ENCODE data around the gene NRG2. TPM values are rescaled to one million over a fixed set of nuclear protein-coding genes. Genes with fewer than 3 reads are reported as not detected.

Gene NRG2
- total RNA-seq, 1 donor: under 0.01 TPM

DNA sequence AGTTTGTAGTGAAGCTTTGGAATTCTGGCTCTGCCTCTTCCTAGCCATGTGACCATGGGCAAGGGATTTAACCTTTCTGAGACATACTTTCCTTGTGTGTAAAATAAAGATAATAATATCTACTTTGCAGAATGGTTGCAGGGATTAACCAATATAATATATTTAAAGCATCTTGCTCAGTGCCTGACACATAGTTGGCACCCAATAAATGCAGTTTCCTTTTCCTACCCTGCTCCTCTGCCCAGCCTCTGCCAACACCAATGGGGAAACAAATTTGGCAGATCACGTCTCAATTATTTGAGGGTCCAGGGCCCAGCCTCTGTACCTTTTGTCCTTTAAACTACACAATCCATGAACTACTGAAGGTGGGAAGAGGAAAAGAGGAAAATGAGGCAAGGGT lies 91.1 kb downstream of the NRG2 start:
- no peak for DNase-seq (ENCODE audit: low read depth in 2 of 3, low spot score in 2 of 3)

DNA sequence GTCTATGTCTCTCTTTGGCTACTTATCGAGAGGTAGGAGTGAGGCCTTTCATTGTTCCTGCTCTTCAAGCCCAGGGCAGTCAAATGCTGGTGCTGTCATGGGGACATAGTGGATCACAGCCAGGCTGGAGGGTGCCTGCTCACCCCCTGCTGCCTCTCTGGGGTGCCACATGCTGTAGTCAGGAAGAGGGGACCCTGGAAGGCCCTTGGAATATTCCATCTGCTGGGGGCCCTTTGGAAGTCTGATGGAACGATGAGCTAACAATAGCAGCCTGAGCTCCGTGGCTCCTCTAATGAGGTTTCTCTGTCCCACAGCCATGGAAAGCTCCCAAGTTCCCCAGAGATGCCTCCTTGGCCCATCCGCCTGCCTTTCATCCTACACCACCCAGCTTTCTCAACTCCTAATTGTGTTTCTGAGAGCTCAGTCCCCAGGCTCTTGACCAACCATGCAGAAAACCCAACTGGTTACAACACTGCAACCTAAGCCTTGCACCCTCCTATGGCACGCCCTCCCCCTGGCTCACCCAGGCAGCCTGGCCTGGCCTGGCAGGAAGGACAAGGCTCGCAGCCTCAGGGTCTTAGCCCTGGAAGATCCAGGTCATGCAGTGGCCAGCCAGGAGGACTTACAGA lies 91.7 kb downstream of the NRG2 start:
- DNase-seq (ENCODE audit: low read depth in 2 of 3, low spot score in 2 of 3): no peak

DNA sequence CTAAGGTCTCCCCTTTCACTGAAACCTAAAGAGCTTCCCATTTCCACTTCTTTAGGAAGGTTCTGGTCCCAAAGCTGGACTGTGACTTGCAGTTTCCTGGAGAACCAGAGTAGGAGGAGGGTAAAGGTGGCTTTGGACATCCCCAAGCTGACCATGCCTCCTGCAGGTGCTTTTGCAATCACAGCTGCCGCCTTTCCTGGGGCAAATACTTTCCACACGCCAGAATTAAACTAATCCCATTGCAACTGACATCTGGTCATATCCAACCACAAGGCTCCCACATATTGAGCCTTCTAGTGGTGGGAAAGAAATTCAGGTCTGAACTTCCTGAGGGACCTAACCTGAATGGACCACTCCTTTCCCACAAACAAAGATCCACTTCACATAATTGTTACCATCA lies 92.7 kb downstream of the NRG2 start:
- DNase-seq (ENCODE audit: low read depth in 2 of 3, low spot score in 2 of 3): no peak

DNA sequence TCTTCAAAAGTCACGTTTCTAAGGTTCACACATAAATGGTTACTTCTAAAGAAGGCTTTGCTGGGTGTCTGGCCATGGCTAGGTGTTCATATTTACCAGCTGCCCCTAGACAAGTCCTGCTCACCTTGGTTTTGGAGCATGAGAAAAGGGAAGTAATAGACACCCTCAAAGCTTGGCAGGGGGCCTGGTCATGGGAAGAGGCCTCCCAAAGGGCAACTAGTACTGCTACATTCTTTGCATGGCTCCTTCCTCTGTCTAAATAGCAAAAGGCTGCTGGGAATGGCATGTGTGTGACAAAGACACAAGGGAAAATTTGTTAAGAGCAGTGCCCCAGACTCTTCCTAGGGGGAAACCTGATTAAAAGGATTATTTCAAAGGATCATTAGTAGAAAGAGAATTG lies 93.4 kb downstream of the NRG2 start:
- peak in 1 of 3 donors; percentile 9 for DNase-seq (ENCODE audit: low read depth in 2 of 3, low spot score in 2 of 3)

DNA sequence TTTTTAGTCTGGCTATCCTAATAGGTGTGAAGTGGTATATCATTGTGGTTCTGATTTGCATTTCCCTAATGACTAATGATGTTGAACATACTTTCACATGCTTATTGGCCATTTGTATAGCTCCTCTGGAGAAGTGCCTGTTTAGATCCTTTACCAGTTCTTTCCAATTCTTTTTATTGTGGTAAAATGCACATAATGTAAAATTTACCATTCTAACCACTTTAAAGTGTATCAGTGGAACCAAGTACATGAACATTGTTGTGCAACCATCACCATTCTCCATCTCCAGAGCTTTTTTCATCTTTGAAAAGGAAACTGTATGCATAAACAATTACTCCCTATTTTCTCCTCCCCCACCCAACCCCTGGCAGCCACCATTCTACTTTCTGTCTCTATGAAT lies 95.4 kb downstream of the NRG2 start:
- DNase-seq (ENCODE audit: low read depth in 2 of 3, low spot score in 2 of 3): no peak

DNA sequence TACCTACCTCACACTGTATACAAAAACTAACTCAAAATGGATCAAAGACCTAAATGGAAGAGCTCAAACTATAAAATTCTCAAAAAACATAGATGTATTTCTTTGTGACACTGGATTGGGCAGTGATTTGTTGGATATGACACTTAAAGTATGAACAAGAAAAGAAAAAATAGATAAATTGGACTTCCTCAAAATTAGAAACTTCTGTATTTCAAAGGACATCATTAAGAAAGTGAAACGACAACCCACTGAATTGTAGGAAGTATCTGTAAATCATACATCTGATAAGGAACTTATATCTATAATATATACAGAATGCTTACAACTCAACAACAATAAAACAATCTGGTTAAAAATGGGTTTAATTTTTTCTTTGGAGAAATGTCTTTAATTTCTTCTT lies 96.7 kb downstream of the NRG2 start:
- peak in 1 of 3 donors; percentile 38 for DNase-seq (ENCODE audit: low read depth in 2 of 3, low spot score in 2 of 3)

DNA sequence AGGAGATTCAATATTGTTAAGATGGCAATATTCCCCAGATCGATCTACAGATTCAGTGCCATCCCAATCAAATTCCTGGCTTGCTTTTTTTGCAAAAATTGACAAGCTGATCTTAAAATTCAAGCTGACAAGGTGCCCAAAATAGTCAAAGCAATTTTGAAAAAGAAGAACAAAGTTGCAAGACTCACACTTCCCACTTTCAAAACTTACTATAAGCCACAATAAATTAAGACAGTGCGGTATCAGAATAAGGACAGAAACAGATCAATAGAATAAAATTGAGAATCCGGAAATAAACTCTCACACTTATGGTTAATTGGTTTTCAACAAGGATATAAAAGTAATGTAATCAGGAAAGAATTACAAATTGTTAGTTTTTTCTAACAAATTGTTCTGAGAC lies 97.1 kb downstream of the NRG2 start:
- no peak for DNase-seq (ENCODE audit: low read depth in 2 of 3, low spot score in 2 of 3)

DNA sequence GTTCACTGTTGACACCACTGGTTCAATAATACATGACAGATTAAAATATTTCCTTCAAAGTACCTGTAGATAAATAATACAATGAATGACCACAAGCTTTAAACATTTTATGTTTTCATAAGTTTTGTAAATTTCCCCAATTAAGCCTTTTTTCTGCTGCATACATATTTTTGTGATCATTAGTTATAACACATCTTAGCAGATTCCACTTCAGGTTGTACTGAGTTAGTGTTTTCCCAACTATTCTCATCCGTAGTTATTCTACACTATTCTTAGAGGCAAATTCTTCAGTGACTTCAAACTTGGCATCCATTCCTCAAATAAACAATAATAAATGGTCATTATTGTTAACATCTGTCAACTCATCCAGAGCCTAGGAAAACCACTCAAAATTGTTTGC lies 100.9 kb downstream of the NRG2 start:
- no peak for DNase-seq (ENCODE audit: low read depth in 2 of 3, low spot score in 2 of 3)

DNA sequence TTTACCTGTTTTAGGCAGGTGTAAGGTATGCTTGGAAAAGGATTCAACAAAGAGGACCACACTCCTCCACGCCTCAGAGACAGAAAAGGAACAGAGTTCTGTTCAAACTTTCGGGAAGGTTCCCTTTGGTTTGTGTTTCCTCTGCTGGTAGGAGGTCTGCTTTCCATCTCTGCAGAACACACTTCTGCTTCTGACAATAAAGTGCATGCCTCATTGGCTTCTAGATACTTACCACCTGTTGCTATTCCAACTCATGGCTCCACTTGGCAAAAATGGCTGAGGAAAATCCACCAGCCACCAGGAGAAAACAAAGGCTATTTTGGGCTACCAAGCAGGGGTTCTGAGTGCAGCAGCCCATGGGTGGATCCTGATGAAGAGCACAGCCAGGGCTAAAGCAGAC lies 112.7 kb downstream of the NRG2 start:
- no peak for DNase-seq (ENCODE audit: low read depth in 2 of 3, low spot score in 2 of 3)

DNA sequence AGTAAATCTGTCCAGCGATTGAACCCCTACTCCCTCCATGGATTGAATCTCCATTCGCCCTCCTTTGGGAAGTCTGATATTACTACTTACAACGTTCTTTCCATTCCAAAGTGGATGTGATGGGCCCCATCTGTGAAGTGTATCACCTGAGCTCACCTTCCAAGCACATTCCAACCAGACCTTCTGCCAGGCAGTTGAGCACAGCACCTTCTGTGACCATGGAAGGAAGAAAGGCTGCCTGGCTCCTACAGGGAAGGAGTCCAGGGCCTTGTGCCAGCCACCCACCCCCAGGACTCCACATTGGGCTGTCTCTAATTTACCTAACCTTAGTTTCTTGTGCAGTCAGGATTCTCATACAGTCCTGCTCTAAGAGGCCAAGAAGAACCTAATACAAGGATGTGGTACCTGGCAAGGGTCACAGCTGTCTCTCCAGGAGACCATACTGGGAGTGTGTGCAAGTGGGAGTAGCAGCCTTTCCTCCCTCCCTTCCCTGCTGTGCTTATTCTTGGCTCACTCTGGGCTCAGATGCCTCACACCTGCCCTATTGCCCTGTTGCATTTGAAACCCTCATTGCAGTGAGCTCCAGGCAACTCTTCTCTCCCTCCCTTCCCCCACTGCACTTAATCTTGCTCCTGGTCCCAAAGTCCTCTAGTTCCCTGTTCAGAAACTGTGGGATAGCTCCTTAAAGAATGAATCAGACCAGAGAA lies 116.1 kb downstream of the NRG2 start:
- DNase-seq (ENCODE audit: low read depth in 2 of 3, low spot score in 2 of 3): no peak

DNA sequence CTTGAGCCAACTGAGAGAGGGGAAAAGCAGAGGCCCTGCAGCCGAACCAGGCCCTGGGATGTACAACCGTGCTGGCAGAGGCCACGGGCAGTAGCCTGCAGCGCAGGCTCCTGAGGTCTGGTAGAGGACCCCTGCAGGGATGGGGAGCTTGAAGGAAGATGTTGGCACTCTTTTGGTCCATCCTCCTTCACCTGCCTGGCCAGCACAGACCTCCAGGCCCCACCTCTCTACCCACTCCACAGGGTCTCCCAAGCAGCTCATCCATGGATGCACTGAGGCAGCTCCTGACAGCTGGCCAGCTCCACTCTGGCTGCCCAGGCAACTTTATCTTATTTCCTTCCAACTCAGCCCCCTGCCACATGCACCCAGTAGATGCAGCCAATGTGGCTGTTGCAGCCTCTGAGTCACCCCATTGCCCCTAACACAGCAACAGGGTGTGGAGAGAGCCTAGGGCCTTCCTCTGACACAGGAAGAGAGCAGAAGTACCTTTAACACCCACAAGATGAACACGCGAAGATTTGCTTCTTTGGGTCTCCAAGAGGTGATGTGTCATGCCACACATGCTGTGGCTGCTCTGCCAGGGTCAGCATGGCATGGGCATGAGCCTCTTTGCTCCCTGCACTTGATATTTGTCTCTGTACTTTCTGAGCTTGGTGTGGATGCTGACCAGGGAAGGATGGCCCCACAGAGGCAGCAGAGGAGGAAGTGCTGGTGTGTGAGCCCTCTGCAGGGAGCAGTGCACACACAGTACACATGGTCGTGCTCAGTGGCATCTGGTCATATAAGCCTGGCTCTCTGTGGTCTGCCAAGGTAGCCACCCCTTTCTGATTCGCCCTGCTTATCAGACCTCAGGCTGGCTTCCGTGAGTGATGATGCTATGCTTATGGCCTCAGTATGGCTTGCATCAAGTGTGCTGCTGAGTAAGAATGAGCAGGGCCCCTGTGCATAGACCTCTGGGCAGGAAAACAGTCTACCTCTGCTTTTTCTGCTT lies 117.2 kb downstream of the NRG2 start:
- DNase-seq (ENCODE audit: low read depth in 2 of 3, low spot score in 2 of 3): no peak

DNA sequence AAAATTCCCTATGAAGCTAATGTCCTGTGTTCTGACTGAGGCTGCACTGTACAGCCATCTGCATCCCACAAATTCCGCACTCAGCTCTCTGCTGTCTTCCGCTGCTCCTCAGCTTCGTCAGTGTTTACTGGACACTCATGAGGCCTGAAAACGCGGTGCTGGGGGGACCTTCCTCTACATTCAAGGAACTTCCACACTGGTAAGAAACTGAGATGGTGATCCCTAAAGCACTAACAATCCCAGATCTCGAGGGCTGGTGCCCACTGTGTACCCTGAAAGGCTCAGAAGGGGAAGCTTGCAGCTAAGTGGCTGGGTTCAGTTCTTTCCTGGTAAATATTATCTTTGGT lies 117.9 kb downstream of the NRG2 start:
- DNase-seq (ENCODE audit: low read depth in 2 of 3, low spot score in 2 of 3): no peak

DNA sequence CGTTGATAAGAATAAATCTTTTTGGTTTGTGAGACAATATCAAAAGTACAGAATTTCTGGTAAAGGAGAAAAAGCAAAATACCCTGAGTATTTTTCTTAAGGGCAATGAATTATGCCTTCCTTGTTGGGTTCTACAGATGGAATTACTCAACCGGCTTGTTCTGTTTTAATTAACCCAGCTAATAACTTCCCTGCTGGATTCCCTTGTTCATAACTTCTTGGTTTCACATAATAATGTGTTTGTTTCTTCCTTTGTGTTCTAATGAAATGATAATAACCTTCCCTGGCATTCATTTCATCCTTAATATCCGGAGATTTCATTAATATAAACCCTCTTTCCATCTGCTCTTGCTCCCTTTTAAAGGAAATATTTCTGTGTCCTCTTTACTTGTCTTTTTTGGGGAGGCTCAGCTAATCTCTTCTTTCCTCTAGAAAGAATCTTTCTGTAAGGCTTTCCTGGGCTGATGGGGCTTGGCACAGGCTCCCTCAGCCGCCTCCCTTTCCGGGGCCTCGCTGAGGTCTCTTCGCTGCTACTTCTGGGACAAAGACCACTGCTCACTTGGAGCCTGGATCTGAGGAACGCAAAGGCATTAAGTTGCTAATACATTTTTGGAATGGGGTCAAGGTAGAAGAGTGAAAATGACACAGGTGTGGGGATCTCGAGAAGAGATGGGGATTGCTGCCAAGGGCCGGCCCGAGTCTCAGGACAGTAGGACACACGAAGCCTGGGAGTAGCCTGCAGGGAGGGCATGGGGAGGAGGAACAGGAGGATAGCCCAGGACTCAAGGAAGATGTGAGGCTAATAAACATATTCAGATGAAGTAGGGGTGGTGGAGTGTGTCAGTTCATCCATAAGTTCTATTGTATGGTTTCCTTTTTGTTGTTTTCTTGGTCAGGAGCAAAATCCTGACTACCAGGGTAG lies 118.5 kb downstream of the NRG2 start:
- no peak for DNase-seq (ENCODE audit: low read depth in 2 of 3, low spot score in 2 of 3)

DNA sequence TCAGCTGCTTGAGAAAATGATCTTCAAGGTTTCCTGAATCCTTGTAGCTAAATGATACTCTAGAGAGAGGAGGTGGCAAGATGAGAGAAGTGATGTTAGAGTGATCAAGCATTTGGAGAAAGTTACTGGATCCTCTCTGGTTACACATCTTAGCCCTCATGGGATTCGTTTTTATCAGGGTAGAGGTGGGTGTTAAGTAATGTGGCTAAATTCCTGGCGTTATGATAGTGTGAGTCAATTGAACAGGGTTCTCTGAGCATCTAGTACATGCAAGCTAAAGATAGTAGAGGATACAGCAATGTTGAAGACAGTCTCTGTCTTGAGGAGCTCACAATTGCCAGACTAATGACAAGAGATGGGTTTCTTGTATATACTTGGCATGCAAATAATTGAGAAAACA lies 123.8 kb downstream of the NRG2 start:
- no peak for DNase-seq (ENCODE audit: low read depth in 2 of 3, low spot score in 2 of 3)

DNA sequence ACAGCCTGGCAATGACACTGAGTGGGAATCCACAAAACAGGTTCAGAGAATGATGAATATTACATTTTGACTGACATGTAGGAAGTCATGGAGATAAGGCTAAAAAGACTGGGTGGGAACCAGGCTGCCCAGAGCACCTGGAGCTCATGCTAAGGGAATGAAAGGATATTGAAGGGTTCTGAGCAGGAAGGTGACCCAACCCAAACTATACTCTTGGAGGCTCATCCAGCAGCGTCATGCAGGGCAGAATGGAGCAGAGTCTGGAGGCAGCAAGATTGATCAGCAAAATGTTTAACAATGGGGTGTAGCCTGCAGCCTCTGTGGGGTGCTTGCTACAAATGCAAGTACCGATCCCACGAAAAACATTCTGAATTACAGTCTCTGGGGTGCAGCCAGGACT lies 127.3 kb downstream of the NRG2 start:
- no peak for DNase-seq (ENCODE audit: low read depth in 2 of 3, low spot score in 2 of 3)

DNA sequence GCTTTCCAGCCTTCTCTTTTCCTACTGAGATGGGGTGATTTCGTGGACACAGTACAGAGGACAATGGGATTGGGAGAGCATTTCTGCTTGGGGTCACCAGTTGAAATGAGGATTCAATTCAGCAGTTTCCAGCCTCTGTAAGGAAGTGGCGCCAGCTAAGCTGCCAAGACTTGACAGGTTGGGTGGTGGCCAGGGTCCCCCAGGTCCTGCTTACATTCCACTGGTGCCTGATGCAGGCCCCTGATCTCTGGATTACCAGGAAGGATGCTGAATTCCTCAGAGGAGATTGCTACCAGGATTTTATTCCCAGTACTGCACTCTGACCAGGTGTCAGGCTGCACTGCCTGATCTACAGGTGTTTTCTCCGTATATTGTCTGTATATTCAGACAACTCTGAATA lies 127.8 kb downstream of the NRG2 start:
- no peak for DNase-seq (ENCODE audit: low read depth in 2 of 3, low spot score in 2 of 3)

DNA sequence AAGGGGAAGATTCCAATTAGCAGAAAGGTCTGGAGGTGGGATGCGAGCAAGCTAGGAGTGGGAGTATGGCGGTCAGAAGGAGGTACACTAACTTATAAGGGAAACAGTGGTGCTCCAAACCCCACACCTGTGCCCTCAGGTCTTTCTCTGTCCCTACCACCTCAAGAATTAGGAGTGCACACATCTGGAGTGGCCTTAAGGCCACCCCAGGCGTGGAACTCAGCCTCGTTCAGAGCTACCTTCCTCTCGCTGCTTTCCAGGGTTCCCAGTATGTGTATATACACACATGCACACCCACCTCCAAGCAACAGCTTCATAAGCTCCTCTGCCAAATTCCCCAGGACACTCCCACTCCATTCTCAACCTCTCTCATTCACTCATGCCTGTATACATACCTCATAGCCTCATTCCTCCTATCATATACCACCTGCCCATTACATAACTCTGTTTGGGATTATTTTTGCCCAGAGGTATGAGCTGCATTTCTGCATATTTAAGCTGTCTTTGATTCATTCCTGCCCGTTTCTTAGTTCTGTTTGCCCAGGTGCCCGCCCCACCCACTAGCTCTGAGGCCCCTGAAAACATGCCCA lies 128.8 kb downstream of the NRG2 start:
- DNase-seq (ENCODE audit: low read depth in 2 of 3, low spot score in 2 of 3): no peak

DNA sequence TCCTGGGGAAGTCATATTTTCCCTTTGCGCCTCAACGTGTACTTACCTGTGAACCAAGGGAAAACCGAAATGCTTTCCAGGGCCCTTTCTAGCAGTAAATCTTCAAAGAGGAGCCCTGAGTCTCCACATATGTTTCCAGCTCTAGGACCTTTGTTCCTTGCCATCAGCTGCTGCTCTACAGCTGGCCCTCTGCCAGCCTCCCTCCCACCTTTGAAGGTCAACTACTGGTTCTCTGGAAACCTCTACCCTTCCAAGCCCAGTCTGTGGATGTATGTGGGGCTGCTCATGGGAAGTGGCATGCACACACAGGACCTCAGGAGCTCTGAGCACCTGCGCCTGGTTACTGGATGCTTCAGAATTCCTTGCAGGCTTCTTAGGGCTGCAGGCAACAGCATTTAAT lies 130.3 kb downstream of the NRG2 start:
- DNase-seq (ENCODE audit: low read depth in 2 of 3, low spot score in 2 of 3): no peak

DNA sequence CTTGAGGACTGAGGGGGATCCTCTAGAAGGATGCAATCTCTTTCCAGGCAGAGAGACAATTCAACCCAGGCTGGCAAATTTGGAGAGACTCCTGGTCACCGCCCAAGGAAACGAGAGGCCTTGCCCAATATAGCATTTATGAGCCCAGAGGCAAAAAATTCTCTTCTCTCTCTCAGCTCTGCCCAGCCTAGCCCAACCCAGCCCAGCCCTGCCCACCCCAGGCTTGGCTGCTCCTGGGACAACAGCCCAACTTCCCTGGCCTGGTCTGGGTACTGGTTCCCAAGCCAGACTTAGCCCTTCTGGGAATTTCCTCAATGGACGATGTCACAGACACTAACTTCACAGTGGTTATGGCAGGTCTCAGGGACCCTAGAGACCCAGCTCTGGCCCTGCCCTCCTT lies 130.9 kb downstream of the NRG2 start:
- no peak for DNase-seq (ENCODE audit: low read depth in 2 of 3, low spot score in 2 of 3)

DNA sequence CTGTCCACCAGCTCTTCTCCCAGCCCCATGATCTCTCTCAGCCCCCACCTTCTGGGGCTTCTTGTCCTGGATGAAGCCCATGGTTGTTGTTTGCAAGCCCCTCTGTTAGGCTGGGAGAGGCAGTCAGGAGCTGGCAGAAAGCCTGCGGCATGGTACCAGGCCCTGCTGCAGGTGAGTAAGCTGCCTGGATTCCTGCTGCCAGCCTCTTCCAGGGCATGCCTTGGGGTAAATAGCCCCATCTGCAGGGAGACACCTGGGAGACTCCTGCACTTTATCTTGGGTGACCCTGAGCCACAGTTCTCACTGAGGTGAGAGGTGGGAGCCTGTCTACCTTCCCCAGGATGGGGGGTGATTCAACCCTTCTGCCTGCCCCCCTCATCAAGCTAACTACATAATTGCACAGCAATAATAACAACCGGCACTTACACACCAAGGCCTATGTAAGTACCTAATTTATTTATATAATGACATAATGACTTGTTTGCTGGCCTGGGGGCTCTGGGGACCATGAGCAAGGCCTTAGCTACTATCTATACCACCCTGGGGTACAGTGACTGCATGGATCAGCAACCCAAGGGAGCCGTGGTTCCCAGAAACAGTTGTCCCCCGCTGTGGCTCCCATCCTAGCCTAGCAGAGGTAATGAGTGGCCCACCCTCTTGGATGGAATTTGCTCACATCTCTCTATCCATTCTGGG lies 131.5 kb downstream of the NRG2 start:
- DNase-seq (ENCODE audit: low read depth in 2 of 3, low spot score in 2 of 3): no peak
